ENCODE data around the gene UBE3B. TPM values are rescaled to one million over a fixed set of nuclear protein-coding genes. Genes with fewer than 3 reads are reported as not detected.

The UBE3B gene
- total RNA-seq, 2 experiments from 2014 or later, result 32.0 to 34.1 TPM

- H3K27me3 Mint-ChIP-seq (ENCODE audit: low read depth), result no peaks in the 10 kb centered on the region
- no peaks in the 10 kb centered on the region for H3K4me1 Mint-ChIP-seq (ENCODE audit: low read depth)
- H3K27ac Mint-ChIP-seq, result no peak overlapping the region
- ATAC-seq (no peak), DNase-seq (no peak)
- no peak overlapping the region for H3K4me3 Mint-ChIP-seq
- peaks cover 16% of the 10 kb centered on the region for H3K36me3 Mint-ChIP-seq (ENCODE audit: low read depth)
- ChIA-PET CTCF (interaction anchor here (0.7 to 1.7 kb wide), 3 partner anchors 72 to 249 kb away, joined by 3 to 5 read pairs (median 3); no protein-coding TSS in a partner anchor), POLR2A (no interaction called here)
- no peaks in the 10 kb centered on the region for H3K9me3 Mint-ChIP-seq (ENCODE audit: insufficient read depth)
Measured at GRCh38 chr12:109524466-109525278, 47.2 kb downstream of the UBE3B start.

DNA sequence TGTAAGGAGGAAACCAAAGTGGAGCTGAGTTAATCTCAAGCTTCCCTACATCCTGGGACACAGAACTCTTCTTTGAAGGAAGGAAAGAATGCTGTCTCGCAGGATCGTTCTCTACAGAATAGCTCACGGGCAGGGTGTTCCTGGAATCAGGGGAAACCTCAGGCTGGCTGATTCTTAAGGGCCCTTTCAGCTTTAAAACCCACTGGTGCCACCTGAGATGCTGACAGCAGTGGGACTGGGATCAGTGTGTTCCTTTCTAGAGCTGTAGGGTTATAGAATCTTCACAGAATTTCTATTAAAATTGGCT is 47.8 kb downstream of the UBE3B start:
- H3K27ac Mint-ChIP-seq, result no peak overlapping the region
- H3K9me3 Mint-ChIP-seq (ENCODE audit: insufficient read depth), result no peaks in the 10 kb centered on the region
- peaks cover 16% of the 10 kb centered on the region for H3K36me3 Mint-ChIP-seq (ENCODE audit: low read depth)
- H3K27me3 Mint-ChIP-seq (ENCODE audit: low read depth), result no peaks in the 10 kb centered on the region
- H3K4me1 Mint-ChIP-seq (ENCODE audit: low read depth), result no peaks in the 10 kb centered on the region
- no peak overlapping the region for H3K4me3 Mint-ChIP-seq
- DNase-seq (no peak), ATAC-seq (no peak)
- POLR2A ChIA-PET, result no interaction called here
- CTCF ChIA-PET, result interaction anchor here (0.7 to 1.7 kb wide), 2 partner anchors 72 to 248 kb away, joined by 3 to 5 read pairs; no protein-coding TSS in a partner anchor

DNA sequence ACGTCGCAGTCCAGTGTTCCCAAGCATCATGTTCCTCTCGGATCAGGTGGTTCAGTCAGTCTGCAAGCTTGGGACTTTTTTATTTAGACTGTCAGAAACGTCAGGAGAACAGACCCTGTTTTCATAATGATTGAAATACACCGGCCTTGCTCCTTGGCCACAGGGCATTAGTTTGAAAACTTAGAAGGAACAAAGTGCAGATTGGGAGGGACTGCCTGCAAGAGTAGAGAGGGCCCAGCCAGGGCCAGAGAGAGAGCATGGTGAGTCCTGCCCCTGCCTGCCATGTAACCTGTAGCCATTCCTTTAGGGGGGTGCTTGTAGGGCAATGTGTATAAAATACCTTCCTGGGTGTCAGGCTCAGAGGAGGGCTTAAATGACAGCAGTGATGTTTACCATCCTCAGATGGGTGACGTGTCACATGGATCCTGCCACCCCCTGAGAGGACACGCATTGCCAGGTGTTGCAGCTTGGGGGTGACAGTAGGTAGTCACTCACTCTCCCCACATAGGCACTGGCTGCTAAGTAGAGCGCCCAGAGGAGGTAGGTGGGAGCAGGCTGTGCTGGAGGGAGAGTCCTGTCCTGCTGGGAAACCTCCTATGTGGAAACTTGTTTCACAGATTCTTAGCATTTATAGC is 50.2 kb downstream of the UBE3B start:
- H3K36me3 Mint-ChIP-seq (ENCODE audit: low read depth), result peaks cover 4% of the 10 kb centered on the region
- no peak overlapping the region for H3K27ac Mint-ChIP-seq
- DNase-seq (no peak), ATAC-seq (no peak)
- no peaks in the 10 kb centered on the region for H3K27me3 Mint-ChIP-seq (ENCODE audit: low read depth)
- CTCF ChIA-PET, result no interaction called here
- H3K4me3 Mint-ChIP-seq, result no peak overlapping the region
- POLR2A ChIA-PET, result no interaction called here
- no peaks in the 10 kb centered on the region for H3K4me1 Mint-ChIP-seq (ENCODE audit: low read depth)
- no peaks in the 10 kb centered on the region for H3K9me3 Mint-ChIP-seq (ENCODE audit: insufficient read depth)

GRCh38 chr12:109529691-109530640 is 52.5 kb downstream of the UBE3B start:
- ATAC-seq, result no peak
- ChIA-PET CTCF (interaction anchor here (1.0 to 1.3 kb wide), 2 partner anchors 11 to 245 kb away, joined by 3 to 7 read pairs; no protein-coding TSS in a partner anchor), POLR2A (no interaction called here)
- H3K36me3 Mint-ChIP-seq (ENCODE audit: low read depth), result peaks cover 1% of the 10 kb centered on the region
- no peaks in the 10 kb centered on the region for H3K27me3 Mint-ChIP-seq (ENCODE audit: low read depth)
- H3K4me1 Mint-ChIP-seq (ENCODE audit: low read depth), result no peaks in the 10 kb centered on the region
- DNase-seq, result no peak
- no peaks in the 10 kb centered on the region for H3K9me3 Mint-ChIP-seq (ENCODE audit: insufficient read depth)
- no peak overlapping the region for H3K27ac Mint-ChIP-seq
- no peak overlapping the region for H3K4me3 Mint-ChIP-seq

DNA sequence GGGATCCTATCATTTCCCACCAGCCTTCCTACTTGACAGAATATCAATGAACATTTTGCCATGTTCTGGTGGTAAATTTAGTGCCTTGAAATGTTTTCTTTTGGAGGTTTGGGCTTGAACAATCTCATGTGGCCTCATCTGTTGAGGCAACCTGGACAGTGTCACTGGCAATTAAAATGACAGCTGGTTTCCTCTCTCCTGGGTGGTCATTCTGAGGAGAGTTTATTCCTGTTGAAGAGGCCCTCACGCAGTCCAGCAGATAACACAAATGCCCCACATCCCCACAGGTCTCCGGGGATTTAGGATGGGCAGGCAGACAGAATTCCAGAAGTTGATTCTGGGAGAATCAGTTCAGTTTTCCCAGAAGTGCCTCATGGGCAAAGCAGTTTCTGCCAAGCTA is 54.0 kb downstream of the UBE3B start:
- CTCF ChIA-PET, result no interaction called here
- Mint-ChIP-seq H3K4me3 (no peak overlapping the region), H3K4me1 (ENCODE audit: low read depth) (no peaks in the 10 kb centered on the region), H3K27me3 (ENCODE audit: low read depth) (no peaks in the 10 kb centered on the region), H3K36me3 (ENCODE audit: low read depth) (peaks cover 1% of the 10 kb centered on the region), H3K27ac (no peak overlapping the region), H3K9me3 (ENCODE audit: insufficient read depth) (no peaks in the 10 kb centered on the region)
- DNase-seq (no peak), ATAC-seq (no peak)
- POLR2A ChIA-PET, result no interaction called here

- ATAC-seq (no peak), DNase-seq (no peak)
- Mint-ChIP-seq H3K27me3 (ENCODE audit: low read depth) (no peaks in the 10 kb centered on the region), H3K27ac (no peak overlapping the region), H3K4me1 (ENCODE audit: low read depth) (no peaks in the 10 kb centered on the region), H3K36me3 (ENCODE audit: low read depth) (no peaks in the 10 kb centered on the region), H3K9me3 (ENCODE audit: insufficient read depth) (no peaks in the 10 kb centered on the region), H3K4me3 (no peak overlapping the region)
- ChIA-PET CTCF (no interaction called here), POLR2A (no interaction called here)
Measured at GRCh38 chr12:109532721-109533486, 55.5 kb downstream of the UBE3B start.

DNA sequence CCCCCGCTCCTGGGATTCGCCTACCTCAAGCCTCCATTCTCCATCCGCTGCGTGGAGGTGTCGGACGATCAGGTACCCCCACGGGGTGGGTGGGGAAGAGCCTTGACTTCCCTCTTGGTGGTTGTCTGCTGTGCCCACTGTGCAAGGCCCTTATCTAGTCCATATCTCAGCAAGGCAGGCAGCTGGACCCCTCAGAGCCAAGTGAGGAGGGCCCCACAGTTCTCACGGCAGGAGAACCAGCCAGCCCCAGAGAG is 56.0 kb downstream of the UBE3B start:
- POLR2A ChIA-PET, result no interaction called here
- ATAC-seq (no peak), DNase-seq (no peak)
- no peaks in the 10 kb centered on the region for H3K9me3 Mint-ChIP-seq (ENCODE audit: insufficient read depth)
- H3K27me3 Mint-ChIP-seq (ENCODE audit: low read depth), result no peaks in the 10 kb centered on the region
- CTCF ChIA-PET, result no interaction called here
- H3K27ac Mint-ChIP-seq, result no peak overlapping the region
- no peaks in the 10 kb centered on the region for H3K4me1 Mint-ChIP-seq (ENCODE audit: low read depth)
- H3K4me3 Mint-ChIP-seq, result no peak overlapping the region
- H3K36me3 Mint-ChIP-seq (ENCODE audit: low read depth), result no peaks in the 10 kb centered on the region

DNA sequence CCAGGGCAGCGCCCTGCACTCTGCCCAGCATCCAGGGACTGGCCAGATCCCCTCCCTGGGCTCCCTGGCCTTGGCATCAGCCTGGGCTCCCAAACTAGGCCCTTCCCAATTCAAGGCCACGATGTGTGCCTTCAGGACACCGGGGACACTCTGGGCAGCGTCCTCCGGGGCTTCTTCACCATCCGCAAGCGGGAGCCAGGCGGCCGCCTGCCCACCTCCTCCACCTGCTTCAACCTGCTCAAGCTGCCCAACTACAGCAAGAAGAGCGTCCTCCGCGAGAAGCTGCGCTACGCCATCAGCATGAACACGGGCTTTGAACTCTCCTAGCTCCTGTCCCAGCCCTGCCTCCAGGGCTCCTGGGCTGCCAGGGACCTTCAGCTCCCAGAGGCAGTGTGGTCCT is 57.0 kb downstream of the UBE3B start:
- DNase-seq, result no peak
- Mint-ChIP-seq H3K9me3 (ENCODE audit: insufficient read depth) (no peaks in the 10 kb centered on the region), H3K4me1 (ENCODE audit: low read depth) (no peaks in the 10 kb centered on the region), H3K4me3 (no peak overlapping the region), H3K36me3 (ENCODE audit: low read depth) (no peaks in the 10 kb centered on the region), H3K27ac (no peak overlapping the region), H3K27me3 (ENCODE audit: low read depth) (no peaks in the 10 kb centered on the region)
- ATAC-seq, result no peak
- CTCF ChIA-PET, result no interaction called here
- POLR2A ChIA-PET, result no interaction called here

- no peak overlapping the region for H3K27ac Mint-ChIP-seq
- no peaks in the 10 kb centered on the region for H3K9me3 Mint-ChIP-seq (ENCODE audit: insufficient read depth)
- no peak overlapping the region for H3K4me3 Mint-ChIP-seq
- ChIA-PET CTCF (no interaction called here), POLR2A (no interaction called here)
- DNase-seq, result no peak
- no peaks in the 10 kb centered on the region for H3K4me1 Mint-ChIP-seq (ENCODE audit: low read depth)
- no peak for ATAC-seq
- H3K27me3 Mint-ChIP-seq (ENCODE audit: low read depth), result no peaks in the 10 kb centered on the region
- H3K36me3 Mint-ChIP-seq (ENCODE audit: low read depth), result no peaks in the 10 kb centered on the region
Measured at GRCh38 chr12:109535231-109535862, 57.9 kb downstream of the UBE3B start.

DNA sequence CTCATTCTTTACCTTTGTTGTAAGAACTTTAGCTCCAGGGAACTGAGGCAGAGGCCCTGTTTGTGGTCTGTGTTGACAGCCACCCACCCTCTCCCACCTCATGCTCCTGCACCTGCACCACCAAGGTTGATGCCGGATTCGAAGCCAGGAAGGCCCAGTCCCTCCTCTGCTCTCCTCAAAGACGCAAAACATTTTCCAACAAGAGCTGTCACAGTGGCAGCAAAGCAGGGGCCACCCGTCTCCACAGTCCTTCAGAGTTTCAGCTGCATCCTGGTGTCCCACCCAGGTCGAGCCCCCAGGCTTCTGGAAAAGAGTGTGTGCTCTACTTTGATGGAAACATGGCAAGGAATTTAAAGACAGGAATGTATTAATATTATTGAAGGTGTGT is 58.4 kb downstream of the UBE3B start:
- DNase-seq (no peak), ATAC-seq (no peak)
- H3K4me3 Mint-ChIP-seq, result no peak overlapping the region
- ChIA-PET CTCF (no interaction called here), POLR2A (no interaction called here)
- H3K9me3 Mint-ChIP-seq (ENCODE audit: insufficient read depth), result no peaks in the 10 kb centered on the region
- no peaks in the 10 kb centered on the region for H3K27me3 Mint-ChIP-seq (ENCODE audit: low read depth)
- no peaks in the 10 kb centered on the region for H3K36me3 Mint-ChIP-seq (ENCODE audit: low read depth)
- H3K27ac Mint-ChIP-seq, result no peak overlapping the region
- H3K4me1 Mint-ChIP-seq (ENCODE audit: low read depth), result no peaks in the 10 kb centered on the region

- no peaks in the 10 kb centered on the region for H3K36me3 Mint-ChIP-seq (ENCODE audit: low read depth)
- H3K27ac Mint-ChIP-seq, result no peak overlapping the region
- no peak overlapping the region for H3K4me3 Mint-ChIP-seq
- DNase-seq (no peak), ATAC-seq (no peak)
- no peaks in the 10 kb centered on the region for H3K27me3 Mint-ChIP-seq (ENCODE audit: low read depth)
- H3K4me1 Mint-ChIP-seq (ENCODE audit: low read depth), result no peaks in the 10 kb centered on the region
- no peaks in the 10 kb centered on the region for H3K9me3 Mint-ChIP-seq (ENCODE audit: insufficient read depth)
- CTCF ChIA-PET, result no interaction called here
- POLR2A ChIA-PET, result interaction anchor here (0.6 kb wide), 1 partner anchor 58 kb away, joined by 3 read pairs; no protein-coding TSS in a partner anchor
Measured at GRCh38 chr12:109537136-109537535, 59.7 kb downstream of the UBE3B start.
